OCI-LY1 (cell line): ENCODE data around the gene MACROD2.

Source experiments
- H2AFZ ChIP-seq: fragments of 200-600 bp; sonication (generic), shearing (Covaris generic); 2 replicates; pipeline ENCODE4 v1.6.0; 2014; ENCODE audit warnings: antibody characterized with exemption, mild to moderate bottlenecking, low read length
- H3F3A ChIP-seq: fragments of 200-600 bp; sonication (generic), shearing (Covaris generic); 2 replicates; pipeline ENCODE4 v1.6.0; 2014; ENCODE audit warnings: mild to moderate bottlenecking, antibody characterized with exemption, low read length, moderate library complexity; ENCODE audit not compliant: insufficient read depth
- H3K27ac ChIP-seq: fragments of 200-600 bp; sonication (generic); 2 replicates; pipeline ENCODE4 v1.5.1; 2014; ENCODE audit warnings: low read length, mixed run types, mild to moderate bottlenecking, low read depth; ENCODE audit not compliant: poor library complexity, severe bottlenecking
- H3K27me3 ChIP-seq: fragments of 200-600 bp; sonication (generic); 2 replicates; pipeline ENCODE4 v1.6.0; 2014; ENCODE audit warnings: antibody characterized with exemption, mild to moderate bottlenecking, low read length, moderate library complexity; ENCODE audit not compliant: insufficient read depth
- H3K36me3 ChIP-seq: fragments of 200-600 bp; sonication (generic); 2 replicates; pipeline ENCODE4 v1.6.1; 2014; ENCODE audit warnings: mild to moderate bottlenecking, antibody characterized with exemption, low read length, moderate library complexity, mixed read lengths; ENCODE audit not compliant: insufficient read depth
- H3K4me1 ChIP-seq: fragments of 200-600 bp; sonication (generic); 2 replicates; pipeline ENCODE4 v1.5.1; 2014; ENCODE audit warnings: mild to moderate bottlenecking, low read length, moderate library complexity; ENCODE audit not compliant: insufficient read depth, severe bottlenecking
- H3K4me2 ChIP-seq: fragments of 200-600 bp; sonication (generic), shearing (Covaris generic); 2 replicates; pipeline ENCODE4 v1.6.1; 2014; ENCODE audit warnings: low read length
- H3K4me3 ChIP-seq: fragments of 200-600 bp; sonication (generic); 2 replicates; pipeline ENCODE4 v1.5.1; 2014; ENCODE audit warnings: low read length, low read depth, mild to moderate bottlenecking, mixed read lengths; ENCODE audit not compliant: poor library complexity, severe bottlenecking
- H3K79me2 ChIP-seq: fragments of 200-600 bp; shearing (Covaris generic); 2 replicates; pipeline ENCODE4 v1.6.1; 2016; ENCODE audit warnings: mixed run types, low read length, mixed read lengths; ENCODE audit not compliant: insufficient read depth
- H3K9ac ChIP-seq: fragments of 200-600 bp; sonication (generic), shearing (Covaris generic); 2 replicates; pipeline ENCODE4 v1.6.1; 2014; ENCODE audit warnings: mild to moderate bottlenecking, low read length, mixed read lengths
- H3K9me2 ChIP-seq: fragments of 200-600 bp; sonication (generic), shearing (Covaris generic); 2 replicates; pipeline ENCODE4 v1.6.1; 2014; ENCODE audit warnings: low read depth, mild to moderate bottlenecking, low read length, mixed read lengths
- H3K9me3 ChIP-seq: fragments of 200-600 bp; shearing (Covaris generic); 2 replicates; pipeline ENCODE4 v1.6.1; 2014; ENCODE audit warnings: low read length, mixed read lengths
- H4K20me1 ChIP-seq: fragments of 200-600 bp; sonication (generic), shearing (Covaris generic); 2 replicates; pipeline ENCODE4 v1.6.0; 2016; ENCODE audit warnings: mild to moderate bottlenecking, low read length; ENCODE audit not compliant: insufficient read depth
- CTCF ChIP-seq: fragments of 200-600 bp; sonication (generic), shearing (Covaris generic); IDR thresholded peaks from 2 replicates; pipeline ENCODE4 v1.5.1; 2017; ENCODE audit warnings: mild to moderate bottlenecking, antibody characterized with exemption, low read length, moderate library complexity, mixed read lengths
- EZH2 ChIP-seq: fragments of 200-600 bp; sonication (generic), shearing (Covaris generic); IDR thresholded peaks from 2 replicates; pipeline ENCODE4 v1.8.0; 2017; ENCODE audit warnings: borderline replicate concordance, mixed run types, mild to moderate bottlenecking, antibody characterized with exemption, low read length, moderate library complexity, mixed read lengths

MACROD2 gene

GRCh38 chr20:15396026-15396425 lies 1400.7 kb downstream of the MACROD2 start:
- Histone ChIP-seq H3K4me1 (no peaks in the 10 kb centered on the region), H3K79me2 (no peaks in the 10 kb centered on the region), H3K27ac (no peak overlapping the region), H3K9me2 (no peaks in the 10 kb centered on the region), H3K36me3 (no peaks in the 10 kb centered on the region), H3F3A (no peaks in the 10 kb centered on the region), H4K20me1 (no peaks in the 10 kb centered on the region), H3K4me2 (no peak overlapping the region), H3K4me3 (no peak overlapping the region), H2AFZ (no peak overlapping the region), H3K9me3 (no peaks in the 10 kb centered on the region), H3K9ac (no peak overlapping the region), H3K27me3 (no peaks in the 10 kb centered on the region)
- TF ChIP-seq CTCF (no peak), EZH2 (no peak)

DNA sequence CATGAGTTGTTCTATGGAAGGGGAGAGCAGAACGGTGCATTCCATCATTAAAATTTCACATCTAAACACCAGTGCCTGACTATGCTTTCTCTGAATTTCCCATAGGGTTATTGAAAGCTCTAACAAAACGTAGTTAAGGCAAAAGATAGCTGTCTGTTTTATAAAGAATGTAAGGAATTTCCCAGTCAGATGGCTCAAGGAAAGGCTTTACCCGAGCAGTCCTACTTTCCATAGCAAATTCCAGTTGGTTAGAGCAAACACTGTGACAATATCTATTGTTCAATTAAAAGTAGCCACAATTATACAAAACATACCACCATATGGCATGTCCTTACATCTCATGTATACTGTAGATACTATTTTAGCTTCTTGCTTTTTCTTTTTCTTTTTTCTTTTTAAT lies 1401.6 kb downstream of the MACROD2 start:
- H3K9ac ChIP-seq: no peak overlapping the region
- no peak overlapping the region for H2AFZ ChIP-seq
- H3K27me3 ChIP-seq: no peaks in the 10 kb centered on the region

DNA sequence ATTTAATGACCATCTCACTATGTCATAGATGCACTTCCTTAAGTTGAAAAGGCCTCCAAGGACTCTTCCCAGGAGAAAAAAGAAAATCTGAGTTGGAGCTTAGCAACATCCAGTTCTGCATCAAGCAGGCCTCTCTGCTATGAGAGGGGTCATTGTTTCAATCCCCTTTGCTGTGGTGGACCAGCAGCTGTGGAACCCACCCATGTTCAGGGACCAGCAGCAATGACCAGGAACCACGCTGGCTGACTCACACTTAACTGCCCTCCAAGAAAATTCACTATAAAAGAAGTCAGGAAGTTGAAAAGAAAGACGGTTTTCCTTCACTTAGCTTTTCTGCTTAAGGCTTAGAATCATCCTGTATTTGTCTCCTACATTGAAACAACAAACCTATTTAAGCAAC lies 1404.5 kb downstream of the MACROD2 start:
- H3K4me2 ChIP-seq: no peak overlapping the region
- no peaks in the 10 kb centered on the region for H3F3A ChIP-seq
- H3K79me2 ChIP-seq: no peaks in the 10 kb centered on the region
- no peak overlapping the region for H3K9ac ChIP-seq
- H3K4me3 ChIP-seq: no peak overlapping the region
- H3K36me3 ChIP-seq: no peaks in the 10 kb centered on the region
- H3K9me3 ChIP-seq: no peaks in the 10 kb centered on the region
- no peaks in the 10 kb centered on the region for H4K20me1 ChIP-seq
- no peak overlapping the region for H3K27ac ChIP-seq
- no peaks in the 10 kb centered on the region for H3K4me1 ChIP-seq
- TF ChIP-seq EZH2: no peak
- no peak for TF ChIP-seq CTCF
- no peak overlapping the region for H2AFZ ChIP-seq
- no peaks in the 10 kb centered on the region for H3K9me2 ChIP-seq
- H3K27me3 ChIP-seq: no peaks in the 10 kb centered on the region

More for the DNA sequence above, 1401.6 kb downstream of the MACROD2 start:
- no peaks in the 10 kb centered on the region for H3F3A ChIP-seq
- no peaks in the 10 kb centered on the region for H3K36me3 ChIP-seq
- H3K27ac ChIP-seq: no peak overlapping the region
- H3K4me3 ChIP-seq: no peak overlapping the region
- H3K79me2 ChIP-seq: no peaks in the 10 kb centered on the region
- H4K20me1 ChIP-seq: no peaks in the 10 kb centered on the region
- TF ChIP-seq CTCF: no peak
- no peak for TF ChIP-seq EZH2
- no peak overlapping the region for H3K4me2 ChIP-seq
- H3K4me1 ChIP-seq: no peaks in the 10 kb centered on the region
- no peaks in the 10 kb centered on the region for H3K9me3 ChIP-seq
- H3K9me2 ChIP-seq: no peaks in the 10 kb centered on the region
